GM19452 (cell line): ENCODE data around the gene RAD9B.

Experiments
- ATAC-seq: cut with Tn5 transposase; IDR thresholded peaks from one replicate; pipeline ENCODE4 v1.9.1; 2021; ENCODE audit not compliant: unreplicated experiment

The RAD9B gene

GRCh38 chr12:110550981-110551380, 48.9 kb downstream of the RAD9B start:
- ATAC-seq, result no peak
